ENCODE results near the gene CDC42EP5.

DNA sequence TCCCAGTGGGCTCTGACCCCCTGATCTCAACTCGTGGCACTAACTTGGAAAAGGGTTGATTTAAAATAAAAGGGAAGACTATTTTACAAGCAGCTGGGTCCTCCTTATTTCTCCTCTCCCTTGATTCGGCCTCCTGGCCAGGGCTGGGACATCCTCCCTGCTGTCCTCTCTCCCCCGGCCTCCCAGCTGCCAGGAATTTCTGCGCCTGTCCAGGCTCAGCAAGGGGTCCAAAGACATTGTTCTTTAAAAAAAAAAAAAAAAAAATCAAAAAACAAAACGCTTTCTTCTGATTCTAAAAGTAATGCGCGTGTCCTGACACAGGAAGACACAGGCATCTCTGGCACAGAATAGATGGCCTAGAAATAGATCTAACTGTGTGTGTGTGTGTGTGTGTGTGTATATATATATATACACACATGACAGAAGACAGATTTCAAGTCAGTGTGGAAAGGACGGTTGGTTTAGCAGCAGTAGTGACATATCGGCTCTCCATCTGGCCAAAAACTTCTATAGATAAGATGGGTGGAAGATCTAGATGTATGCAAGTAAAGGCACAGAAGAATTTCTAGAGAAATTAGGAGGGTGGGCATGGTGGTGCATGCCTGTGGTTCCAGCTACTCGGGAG is 36.4 kb downstream of the CDC42EP5 start:
- TF ChIP-seq CTBP1 (IDR thresholded peaks at IDR 0.05; ENCODE audit: borderline replicate concordance) = no peak
- TF ChIP-seq BHLHE40 (IDR thresholded peaks at IDR 0.05; ENCODE audit: borderline replicate concordance) = no peak
- TF ChIP-seq FOXM1 (IDR thresholded peaks at IDR 0.05; ENCODE audit: borderline replicate concordance) = no peak
- TF ChIP-seq, protein P1, sequence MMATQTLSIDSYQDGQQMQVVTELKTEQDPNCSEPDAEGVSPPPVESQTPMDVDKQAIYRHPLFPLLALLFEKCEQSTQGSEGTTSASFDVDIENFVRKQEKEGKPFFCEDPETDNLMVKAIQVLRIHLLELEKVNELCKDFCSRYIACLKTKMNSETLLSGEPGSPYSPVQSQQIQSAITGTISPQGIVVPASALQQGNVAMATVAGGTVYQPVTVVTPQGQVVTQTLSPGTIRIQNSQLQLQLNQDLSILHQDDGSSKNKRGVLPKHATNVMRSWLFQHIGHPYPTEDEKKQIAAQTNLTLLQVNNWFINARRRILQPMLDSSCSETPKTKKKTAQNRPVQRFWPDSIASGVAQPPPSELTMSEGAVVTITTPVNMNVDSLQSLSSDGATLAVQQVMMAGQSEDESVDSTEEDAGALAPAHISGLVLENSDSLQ (IDR thresholded peaks at IDR 0.05) = no peak
- TF ChIP-seq FOXK2 (IDR thresholded peaks at IDR 0.05) = no peak
- TF ChIP-seq TARDBP (IDR thresholded peaks at IDR 0.05) = no peak
- TF ChIP-seq ARNT (IDR thresholded peaks at IDR 0.05) = no peak
- TF ChIP-seq ELF4 (IDR thresholded peaks at IDR 0.05) = no peak
- TF ChIP-seq HDGF (IDR thresholded peaks at IDR 0.05; ENCODE audit: borderline replicate concordance) = no peak
- TF ChIP-seq ZNF384 (IDR thresholded peaks at IDR 0.05) = no peak
- TF ChIP-seq SP1 (IDR thresholded peaks at IDR 0.05) = no peak

All from HEK293T (cell line).